ENCODE measurements around the gene NGDN.

Gene NGDN

GRCh38 chr14:23446291-23446851 is 23.1 kb upstream of the NGDN start:
- Histone ChIP-seq H3K4me2 (ENCODE audit: low read depth, low read length, poor library complexity, severe bottlenecking) (no peak overlapping the region), H2AFZ (ENCODE audit: low read depth, low read length, severe bottlenecking) (no peak overlapping the region)

DNA sequence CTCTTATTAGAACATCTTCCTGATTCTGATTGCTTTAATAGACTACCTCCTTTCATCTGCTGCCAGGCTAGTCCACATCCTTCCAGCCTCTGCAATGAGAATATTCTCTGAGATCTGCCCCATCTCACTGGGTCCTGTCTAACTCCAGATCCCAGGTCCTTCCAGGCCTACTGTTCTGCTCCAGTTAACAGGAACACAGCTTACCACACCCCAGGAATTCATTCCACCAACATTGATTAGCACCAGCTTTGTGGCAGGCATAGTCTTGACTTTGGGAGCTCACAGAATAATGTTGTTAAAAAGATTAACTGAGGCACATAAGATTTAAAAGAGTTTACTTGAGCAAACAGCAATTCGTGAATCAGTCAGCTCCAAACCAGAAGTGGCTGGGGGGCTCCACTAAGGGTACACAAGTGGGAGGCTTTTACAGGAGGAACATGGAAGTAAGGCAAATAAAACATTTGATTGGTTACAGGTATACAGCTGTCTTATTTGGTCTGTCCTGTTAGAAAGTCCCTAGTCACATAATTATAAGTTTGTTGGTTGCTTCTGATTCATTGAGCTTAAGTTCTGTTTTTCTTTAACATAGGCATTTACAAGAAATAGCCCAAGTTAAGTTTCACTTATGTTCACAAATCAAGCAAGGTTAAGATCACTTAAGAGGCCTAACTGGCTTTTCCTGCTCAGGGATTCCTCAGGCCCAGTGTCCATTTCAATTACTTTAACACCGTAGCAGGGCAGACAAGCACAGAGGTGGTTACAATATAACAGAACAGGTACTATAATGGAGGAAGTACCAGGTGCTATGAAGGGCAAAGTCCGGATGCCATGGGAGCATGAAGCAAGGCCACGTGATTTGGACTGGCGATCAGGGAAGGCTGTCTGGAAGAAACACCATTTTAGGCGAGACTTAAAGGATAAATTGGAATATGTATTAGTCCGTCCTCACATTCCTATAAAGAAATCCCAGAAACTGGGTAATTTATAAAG is 21.8 kb upstream of the NGDN start:
- TF ChIP-seq EZH2phosphoT487 (conservative IDR thresholded peaks at IDR 0.05; ENCODE audit: low read length) (no peak), CTCF (IDR thresholded peaks at IDR 0.05; ENCODE audit: insufficient read depth, low read length, poor library complexity, severe bottlenecking) (no peak)
- H4K20me1 ChIP-seq (ENCODE audit: low read depth, low read length): no peaks in the 10 kb centered on the region
- H3K4me3 ChIP-seq (ENCODE audit: insufficient read depth, low read length, poor library complexity, severe bottlenecking): no peak overlapping the region

More at GRCh38 chr14:23446291-23446851, 23.1 kb upstream of the NGDN start:
- Histone ChIP-seq H3K36me3 (ENCODE audit: low read length) (no peaks in the 10 kb centered on the region), H3K9me2 (replicated peaks; ENCODE audit: insufficient read depth, low read length) (no peaks in the 10 kb centered on the region), H3K27ac (ENCODE audit: low read depth, low read length) (no peak overlapping the region), H3F3A (ENCODE audit: insufficient read depth) (no peaks in the 10 kb centered on the region), H3K27me3 (ENCODE audit: low read length) (no peaks in the 10 kb centered on the region), H3K4me3 (ENCODE audit: insufficient read depth, low read length, poor library complexity, severe bottlenecking) (no peak overlapping the region), H3K79me2 (ENCODE audit: insufficient read depth, low read length) (no peaks in the 10 kb centered on the region), H3K9me3 (ENCODE audit: insufficient read depth, low read length) (no peaks in the 10 kb centered on the region), H3K9ac (ENCODE audit: low read length) (no peak overlapping the region), H4K20me1 (ENCODE audit: low read depth, low read length) (no peaks in the 10 kb centered on the region)
- TF ChIP-seq EZH2phosphoT487 (conservative IDR thresholded peaks at IDR 0.05; ENCODE audit: low read length) (no peak), CTCF (IDR thresholded peaks at IDR 0.05; ENCODE audit: insufficient read depth, low read length, poor library complexity, severe bottlenecking) (no peak)

DNA sequence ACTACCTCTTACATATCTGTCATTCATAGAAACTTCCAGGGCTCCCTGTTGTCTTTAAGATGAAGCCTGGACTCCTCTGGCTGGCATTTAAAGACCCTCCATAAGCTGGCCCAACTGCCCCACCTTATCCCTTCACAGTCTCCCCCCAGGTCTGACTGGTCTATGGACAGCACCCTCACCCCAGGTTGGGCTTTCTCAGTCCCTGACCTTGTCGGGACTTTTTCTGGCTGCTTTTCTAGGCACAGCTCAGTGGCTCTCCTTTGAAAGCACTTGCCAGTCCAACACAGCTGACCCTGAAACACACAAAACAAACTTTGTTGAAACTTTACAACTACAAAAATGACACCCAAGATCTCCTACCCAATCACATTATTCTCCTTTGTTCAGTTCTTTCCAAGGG is 20.2 kb upstream of the NGDN start:
- no peaks in the 10 kb centered on the region for H3K9me3 ChIP-seq (ENCODE audit: insufficient read depth, low read length)
- H3K9ac ChIP-seq (ENCODE audit: low read length): no peak overlapping the region
- no peak overlapping the region for H3K4me2 ChIP-seq (ENCODE audit: low read depth, low read length, poor library complexity, severe bottlenecking)
- H3K79me2 ChIP-seq (ENCODE audit: insufficient read depth, low read length): no peaks in the 10 kb centered on the region
- no peaks in the 10 kb centered on the region for H3K9me2 ChIP-seq (replicated peaks; ENCODE audit: insufficient read depth, low read length)
- H3K27me3 ChIP-seq (ENCODE audit: low read length): no peaks in the 10 kb centered on the region
- no peaks in the 10 kb centered on the region for H4K20me1 ChIP-seq (ENCODE audit: low read depth, low read length)
- H3F3A ChIP-seq (ENCODE audit: insufficient read depth): no peaks in the 10 kb centered on the region
- H3K4me3 ChIP-seq (ENCODE audit: insufficient read depth, low read length, poor library complexity, severe bottlenecking): no peak overlapping the region
- H3K27ac ChIP-seq (ENCODE audit: low read depth, low read length): no peak overlapping the region
- no peak overlapping the region for H2AFZ ChIP-seq (ENCODE audit: low read depth, low read length, severe bottlenecking)
- no peaks in the 10 kb centered on the region for H3K36me3 ChIP-seq (ENCODE audit: low read length)
- TF ChIP-seq CTCF (IDR thresholded peaks at IDR 0.05; ENCODE audit: insufficient read depth, low read length, poor library complexity, severe bottlenecking) (no peak), EZH2phosphoT487 (conservative IDR thresholded peaks at IDR 0.05; ENCODE audit: low read length) (no peak)

More for the DNA sequence above, 21.8 kb upstream of the NGDN start:
- H2AFZ ChIP-seq (ENCODE audit: low read depth, low read length, severe bottlenecking): no peak overlapping the region
- no peaks in the 10 kb centered on the region for H3K36me3 ChIP-seq (ENCODE audit: low read length)
- no peak overlapping the region for H3K27ac ChIP-seq (ENCODE audit: low read depth, low read length)
- no peaks in the 10 kb centered on the region for H3K79me2 ChIP-seq (ENCODE audit: insufficient read depth, low read length)
- no peaks in the 10 kb centered on the region for H3F3A ChIP-seq (ENCODE audit: insufficient read depth)
- H3K27me3 ChIP-seq (ENCODE audit: low read length): no peaks in the 10 kb centered on the region
- no peak overlapping the region for H3K4me2 ChIP-seq (ENCODE audit: low read depth, low read length, poor library complexity, severe bottlenecking)
- H3K9ac ChIP-seq (ENCODE audit: low read length): no peak overlapping the region
- H3K9me2 ChIP-seq (replicated peaks; ENCODE audit: insufficient read depth, low read length): no peaks in the 10 kb centered on the region
- no peaks in the 10 kb centered on the region for H3K9me3 ChIP-seq (ENCODE audit: insufficient read depth, low read length)

All from SU-DHL-6 (cell line).